ENCODE data around the gene SNCG.

- TF ChIP-seq YY1 (IDR thresholded peaks at IDR 0.05; ENCODE audit: extremely low read depth, insufficient replicate concordance, low read depth, low read length): no peak
- TF ChIP-seq EZH2 (IDR thresholded peaks at IDR 0.05): no peak
- no peak for TF ChIP-seq POLR2AphosphoS5 (IDR thresholded peaks at IDR 0.05; ENCODE audit: low read depth, low read length)
- no peak for TF ChIP-seq CTCF (IDR thresholded peaks at IDR 0.05 in 2 of 3, conservative IDR thresholded peaks at IDR 0.05 in 1 of 3; ENCODE audit: borderline replicate concordance in 1 of 3, insufficient read depth in 1 of 3, low read depth in 2 of 3, low read length in 2 of 3)
- no peak for TF ChIP-seq JUND (IDR thresholded peaks at IDR 0.05)
- TF ChIP-seq SP1 (IDR thresholded peaks at IDR 0.05; ENCODE audit: low read depth): no peak
- TF ChIP-seq POLR2A (IDR thresholded peaks at IDR 0.05; ENCODE audit: borderline replicate concordance, extremely low read depth, insufficient read depth, insufficient read length): no peak
- no peak for TF ChIP-seq ZBTB33 (IDR thresholded peaks at IDR 0.05; ENCODE audit: extremely low read depth, insufficient replicate concordance, low read length)
- TF ChIP-seq EGR1 (IDR thresholded peaks at IDR 0.05; ENCODE audit: low read depth): no peak
- TF ChIP-seq EZH2phosphoT487 (IDR thresholded peaks at IDR 0.05; ENCODE audit: borderline replicate concordance): no peak
These were observed 28.7 kb upstream of the SNCG start for GRCh38 chr10:86929468-86930380.

Data from HCT116 (cell line).